HTERT RPE-1 (cell line): ENCODE data around the gene DNAJC13.

Source experiments
- in situ Hi-C: fragments of 300-500 bp; cut with MboI; formaldehyde crosslinking; loops from 4 replicates; pipeline ENCODE4 v1.14.3; 2020; ENCODE audit warnings: low sequenced_read_pairs

DNAJC13 gene

DNA sequence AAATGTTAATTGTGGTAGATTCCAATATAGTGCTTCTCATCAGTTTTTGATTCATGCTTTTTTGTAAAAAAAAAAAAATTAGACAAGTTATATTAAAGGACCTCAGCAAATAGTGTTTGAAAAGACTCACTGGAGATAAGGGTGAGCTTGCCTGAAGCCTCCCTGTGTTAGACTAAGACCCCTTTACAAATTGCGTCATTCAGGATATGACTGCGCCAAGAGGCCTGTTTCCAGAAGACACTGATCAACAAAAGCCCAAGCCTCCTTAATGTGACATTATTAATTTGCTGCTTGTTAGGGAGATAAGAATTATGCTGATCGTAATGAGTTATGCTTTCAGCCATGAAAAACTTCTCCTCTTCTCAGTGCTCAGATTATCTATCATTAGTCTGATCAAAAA is 13.0 kb upstream of the DNAJC13 start:
- in situ Hi-C loops: no loop called here

DNA sequence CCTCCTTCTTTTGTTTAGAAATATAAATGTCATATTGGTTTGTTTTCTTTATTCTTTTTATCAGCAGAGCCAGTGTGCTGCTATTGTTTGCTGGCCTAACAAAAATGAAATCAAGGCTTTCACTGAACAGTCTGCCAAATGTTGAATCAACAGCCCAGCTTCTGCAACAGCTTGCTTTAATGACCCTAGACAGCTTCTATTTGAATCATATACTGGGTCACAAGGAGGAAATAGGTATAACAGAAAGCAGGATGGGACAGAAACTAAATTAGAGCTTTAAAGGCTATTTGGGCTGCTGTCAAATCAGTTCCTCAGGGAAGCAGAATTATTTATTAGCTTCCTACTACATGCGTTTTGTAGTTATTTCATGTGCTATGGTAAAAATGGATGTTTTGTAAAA is 12.1 kb upstream of the DNAJC13 start:
- in situ Hi-C loops: no loop called here

DNA sequence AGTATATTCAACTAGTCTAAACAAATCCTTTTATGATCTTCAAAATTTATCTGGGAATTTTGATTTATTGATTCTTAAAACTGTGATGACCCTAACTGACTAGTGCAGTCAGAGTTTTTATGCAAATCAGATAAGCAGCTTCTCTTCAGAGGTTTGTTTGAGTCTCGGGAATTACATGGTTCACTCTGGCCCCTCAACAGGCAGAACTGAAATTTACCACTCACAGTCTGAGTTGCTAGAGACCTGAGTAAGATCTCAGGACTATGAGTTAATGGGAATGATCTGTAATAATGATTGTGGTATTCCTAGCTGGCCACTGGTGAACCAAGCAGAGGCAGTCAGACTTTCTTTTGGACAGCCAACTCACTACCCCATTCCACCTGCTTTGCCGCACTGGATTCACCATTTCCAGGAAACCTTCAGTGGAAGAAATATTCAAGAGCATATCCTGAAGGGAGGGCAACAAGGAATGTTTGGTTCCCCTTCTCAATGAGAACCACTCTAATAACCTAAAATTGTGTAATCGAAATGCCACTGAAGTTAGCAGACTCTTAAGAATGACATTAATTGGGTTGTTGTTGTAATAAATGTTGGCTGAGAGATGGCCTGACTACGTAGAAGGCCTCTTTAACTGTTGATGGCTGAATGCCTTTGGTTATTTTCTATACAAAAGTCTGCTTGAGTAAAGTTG is 11.5 kb upstream of the DNAJC13 start:
- in situ Hi-C loops: no loop called here

DNA sequence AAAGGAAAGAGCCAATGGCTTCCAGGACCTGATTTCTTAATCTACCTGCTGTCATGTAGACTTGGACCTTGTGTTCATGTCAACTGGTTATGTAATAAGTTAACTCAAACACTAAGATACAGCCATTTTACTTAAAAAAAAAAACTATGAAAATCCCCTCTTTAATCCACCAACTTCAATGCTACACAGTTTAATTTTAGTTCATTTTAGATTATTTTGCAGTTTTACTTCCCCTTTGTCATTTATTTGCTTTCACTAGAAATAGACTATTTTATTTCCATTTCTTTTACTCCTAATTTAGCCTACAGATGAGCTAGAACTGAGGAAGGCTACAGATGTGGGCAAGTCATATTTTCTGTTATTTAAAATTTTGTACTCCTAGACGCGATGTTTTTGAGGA is 10.7 kb upstream of the DNAJC13 start:
- in situ Hi-C loops: no loop called here

DNA sequence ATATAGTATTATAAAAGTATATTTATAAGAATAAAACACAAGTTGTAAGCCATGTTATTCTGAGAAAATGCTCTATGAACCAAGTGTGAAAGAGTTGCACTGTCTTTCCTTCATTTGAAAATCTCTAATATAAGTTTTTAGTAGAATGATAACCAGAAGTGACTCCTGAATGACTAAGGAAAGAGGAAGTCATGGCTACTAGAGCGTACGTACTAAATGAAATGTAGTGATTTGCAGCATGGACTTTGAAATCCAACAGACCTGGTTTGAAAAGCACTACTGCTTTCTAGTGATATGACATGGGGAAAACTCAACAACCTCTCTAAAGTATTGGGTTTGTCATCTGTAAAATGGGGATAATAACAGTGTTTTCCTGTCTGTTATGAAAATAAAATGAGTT is 10.3 kb upstream of the DNAJC13 start:
- in situ Hi-C loops: no loop called here

DNA sequence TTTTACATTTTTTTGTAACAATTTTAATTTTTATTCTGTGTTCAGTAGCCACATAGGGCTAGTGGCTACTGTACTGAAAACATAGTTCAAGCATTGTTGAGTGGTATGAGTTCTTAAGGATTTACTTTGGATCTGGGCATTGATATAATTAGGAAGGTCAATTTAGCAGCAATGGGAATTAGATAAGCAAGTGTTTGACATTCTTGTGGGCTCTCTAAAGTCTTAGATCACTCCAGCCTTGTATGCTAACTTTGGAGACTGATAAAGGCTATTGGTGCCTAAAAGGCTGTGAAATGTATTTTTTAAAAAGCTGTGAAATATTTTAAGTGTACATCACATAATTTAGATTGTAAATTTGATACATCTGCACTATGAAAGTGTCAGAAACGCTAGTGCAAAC is 2.5 kb upstream of the DNAJC13 start:
- in situ Hi-C loops: no loop called here

DNA sequence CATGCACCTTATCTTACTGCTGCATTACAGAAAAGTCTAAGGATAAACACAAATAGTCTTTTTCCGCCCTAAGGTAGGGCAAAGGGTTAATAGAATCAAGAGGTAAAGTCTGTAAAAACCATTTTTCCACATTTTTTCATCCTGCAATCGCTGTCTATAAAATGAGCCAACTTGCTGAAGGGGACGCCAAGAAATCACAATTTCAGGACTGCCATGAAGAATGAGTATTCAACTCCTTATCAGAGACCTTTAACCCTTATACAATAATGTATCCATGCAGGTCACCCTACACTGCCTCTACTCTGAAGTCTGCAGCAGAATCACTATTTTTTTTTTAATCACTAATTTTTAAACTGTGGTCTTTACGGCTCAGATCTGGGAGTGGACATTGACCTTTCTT is 1.1 kb upstream of the DNAJC13 start:
- in situ Hi-C loops: no loop called here

DNA sequence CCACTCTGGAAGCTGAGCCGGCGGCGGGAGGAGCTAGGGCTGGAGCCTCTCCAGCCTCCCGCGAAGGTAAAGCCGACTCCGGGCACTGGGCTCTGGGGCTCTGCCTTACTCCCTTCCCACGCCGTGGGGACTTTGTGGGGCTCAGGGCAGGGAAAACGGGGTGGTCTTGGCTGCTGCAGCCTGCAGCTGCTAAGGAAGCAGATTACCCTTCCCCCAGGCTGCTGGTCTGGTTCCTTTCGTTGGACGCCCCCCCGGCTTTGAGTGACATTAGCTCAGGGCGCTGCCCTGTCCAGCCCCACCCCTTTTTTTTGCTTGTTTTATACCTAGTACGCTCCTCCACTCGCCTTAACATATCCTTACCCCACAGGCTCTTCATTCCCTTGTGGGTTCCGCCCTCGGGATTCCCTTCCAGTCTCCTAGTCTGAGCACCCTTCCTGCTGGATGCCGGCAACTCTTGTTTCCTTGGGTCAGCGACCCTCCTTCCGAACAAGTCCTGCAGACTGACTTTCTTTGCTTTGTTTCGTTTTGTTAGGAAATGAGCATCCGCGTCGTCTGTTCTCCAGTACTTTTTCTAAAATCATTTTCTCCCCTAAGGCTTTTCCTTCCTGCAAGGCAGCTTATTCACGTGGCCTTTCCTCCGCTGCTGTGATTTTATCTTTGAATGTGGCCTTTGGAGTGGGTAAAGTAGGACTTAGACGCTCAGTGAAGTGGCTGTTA is 551 bp downstream of the DNAJC13 start:
- in situ Hi-C loops: no loop called here

DNA sequence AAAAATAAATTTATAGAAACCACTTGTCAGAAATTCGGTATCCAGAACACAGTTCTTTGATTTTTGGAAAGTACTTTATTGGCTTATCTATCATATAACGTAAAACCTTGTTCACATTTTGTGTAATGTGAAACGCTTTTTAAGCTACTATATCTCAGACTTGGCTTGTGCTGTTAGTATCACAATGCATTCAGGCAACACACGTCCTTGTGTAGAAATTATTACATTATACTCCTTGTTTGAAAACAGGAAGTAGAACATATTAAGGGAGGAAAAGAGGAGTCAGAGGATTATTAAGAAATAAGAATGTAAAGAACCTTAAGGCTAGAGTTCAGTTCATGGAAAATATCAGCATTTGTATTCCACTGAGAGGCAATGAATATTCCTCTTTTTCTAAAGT is 1.6 kb downstream of the DNAJC13 start:
- in situ Hi-C loops: no loop called here

DNA sequence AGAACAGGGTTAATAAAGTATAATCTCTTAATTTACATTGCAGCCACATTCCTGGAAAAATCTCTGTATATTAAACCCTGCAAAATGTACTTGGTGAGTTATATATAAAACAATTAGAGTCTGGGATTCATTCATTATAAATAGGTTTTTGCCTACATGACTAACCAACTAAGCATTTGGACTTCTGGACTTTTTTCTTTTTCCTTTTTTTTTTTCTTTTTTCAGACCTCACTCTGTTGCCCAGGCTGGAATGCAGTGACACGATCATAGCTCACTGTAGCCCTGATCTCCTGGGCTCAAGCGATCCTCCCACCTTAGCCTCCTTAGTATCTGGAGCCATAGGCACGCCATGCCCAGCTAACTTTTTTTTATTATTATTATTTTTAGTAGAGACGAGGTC is 4.5 kb downstream of the DNAJC13 start:
- in situ Hi-C loops: no loop called here

DNA sequence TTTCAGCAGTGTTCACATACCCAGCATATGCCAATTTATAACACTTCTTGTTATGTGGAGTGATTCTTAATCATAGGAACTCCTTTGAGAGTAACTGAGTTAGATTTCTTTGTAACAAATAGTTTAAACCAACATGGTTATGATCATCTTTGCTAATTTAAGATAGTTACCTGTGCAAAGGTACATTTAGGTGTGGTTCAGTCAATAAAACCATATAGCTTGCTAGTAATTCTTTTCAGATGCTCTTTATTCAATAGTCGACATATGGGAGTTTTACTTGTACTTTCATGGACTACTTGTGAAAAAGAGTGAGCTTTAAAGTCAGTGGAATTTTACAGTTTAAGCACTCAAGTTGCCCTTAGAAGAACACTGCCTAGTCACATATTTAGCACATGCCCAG is 5.2 kb downstream of the DNAJC13 start:
- in situ Hi-C loops: no loop called here

DNA sequence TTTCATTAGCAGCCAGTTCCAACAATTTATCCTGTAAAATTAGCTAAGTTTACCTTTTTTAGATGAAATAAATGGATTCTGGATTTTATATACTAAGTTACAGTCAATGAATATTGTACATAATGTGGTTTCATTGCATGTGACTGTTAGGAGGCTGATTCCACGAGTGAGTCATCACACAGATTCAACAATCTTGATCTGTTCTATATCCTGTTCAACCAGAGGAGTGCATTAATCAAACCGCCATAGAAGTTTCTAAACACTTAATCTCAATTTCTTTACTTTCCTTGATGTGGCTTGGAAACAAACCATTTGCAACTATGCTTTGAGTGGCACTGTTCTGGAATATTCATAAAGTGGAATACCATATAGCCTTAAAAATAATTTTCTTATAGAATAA is 15.3 kb downstream of the DNAJC13 start:
- in situ Hi-C loops: no loop called here

DNA sequence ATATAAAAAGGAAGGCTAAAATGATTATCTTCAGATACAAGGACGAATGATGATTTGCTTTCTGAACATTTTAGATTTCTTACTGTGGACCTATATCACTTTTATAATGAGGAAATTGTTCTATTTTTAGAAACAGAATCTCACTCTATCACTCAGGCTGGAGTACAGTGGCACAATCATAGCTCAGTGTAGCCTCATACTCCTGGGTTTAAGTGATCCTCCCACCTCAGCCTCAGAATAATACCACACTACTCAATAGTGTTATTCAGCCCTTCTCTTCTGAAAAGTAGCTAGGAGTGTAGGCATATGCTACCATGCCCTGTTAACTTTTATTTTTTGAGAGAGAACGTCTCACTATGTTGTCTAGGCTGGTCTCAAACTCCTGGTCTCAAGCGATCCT is 15.8 kb downstream of the DNAJC13 start:
- in situ Hi-C loops: no loop called here

DNA sequence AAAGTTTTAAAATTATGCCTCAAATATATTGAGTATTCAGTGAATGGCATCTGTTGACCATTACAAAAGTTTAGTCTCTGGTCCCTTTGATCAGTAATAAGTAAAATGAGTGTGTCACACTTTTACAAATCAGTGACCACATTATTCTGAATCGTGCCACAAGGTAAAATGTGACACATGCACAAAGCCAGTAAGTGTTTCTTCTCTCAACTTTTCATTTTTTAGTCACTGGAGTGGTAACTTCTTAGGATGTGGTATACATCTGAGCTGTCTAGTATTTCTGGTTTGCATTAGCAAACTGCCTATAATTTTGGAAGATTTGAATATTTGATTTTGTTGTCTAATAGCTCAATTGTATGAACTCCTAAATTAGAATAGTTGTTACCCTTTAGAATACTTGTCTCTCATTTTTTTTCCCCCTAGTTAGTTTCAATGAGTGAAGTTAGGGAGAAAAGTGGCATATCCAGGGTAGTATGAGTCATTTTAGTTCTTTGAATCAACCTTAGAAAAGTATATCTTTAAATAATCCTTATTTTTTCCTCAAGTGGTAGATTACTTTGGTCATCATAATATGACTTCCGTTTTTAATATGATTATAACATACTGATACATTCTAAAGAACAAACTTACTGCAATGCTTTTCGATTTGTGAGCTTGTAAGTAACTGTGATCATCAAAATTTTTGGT is 18.1 kb downstream of the DNAJC13 start:
- in situ Hi-C loops: no loop called here

DNA sequence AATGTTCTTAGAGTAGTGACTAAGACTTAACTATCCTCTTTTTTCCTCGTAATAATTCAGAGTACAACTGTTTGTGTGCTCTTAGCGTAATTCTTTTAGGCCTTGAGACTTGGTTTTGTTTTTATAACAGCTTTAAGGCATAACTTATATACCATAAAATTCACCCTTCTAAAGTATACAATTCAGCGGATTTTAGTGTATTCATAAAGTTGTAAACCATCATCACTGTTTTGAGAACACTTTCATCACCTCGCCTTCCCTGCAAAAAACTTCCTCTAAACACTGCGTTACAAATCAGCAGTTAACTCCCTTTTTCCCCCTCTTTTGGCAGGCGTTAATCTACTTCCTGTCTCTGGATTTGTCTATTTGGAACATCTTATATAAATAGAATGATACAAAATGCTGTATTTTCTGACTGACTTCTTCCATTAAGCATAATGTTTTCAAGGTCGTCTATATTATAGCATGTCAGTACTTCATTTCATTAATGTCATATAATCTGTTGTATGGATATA is 18.7 kb downstream of the DNAJC13 start:
- in situ Hi-C loops: no loop called here

DNA sequence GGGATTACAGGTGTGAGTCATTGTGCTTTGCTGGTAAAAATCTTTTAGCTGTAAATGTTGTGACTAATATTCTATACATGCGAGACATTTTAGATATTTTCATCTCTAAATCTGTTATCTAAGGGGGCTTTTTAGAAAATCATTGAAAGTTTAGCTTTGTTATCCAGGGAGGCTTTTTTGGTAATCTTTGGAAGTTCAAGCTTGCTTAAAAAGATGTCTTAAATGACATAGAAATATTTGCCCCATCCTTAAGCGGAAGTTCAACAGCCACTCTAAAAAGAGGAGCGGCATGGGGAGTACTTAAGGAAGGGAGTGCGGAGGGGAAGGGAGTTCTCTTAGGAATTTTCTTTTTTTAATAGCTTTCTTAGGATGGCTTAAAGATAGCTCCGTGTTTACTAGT is 26.1 kb downstream of the DNAJC13 start:
- in situ Hi-C loops: no loop called here

DNA sequence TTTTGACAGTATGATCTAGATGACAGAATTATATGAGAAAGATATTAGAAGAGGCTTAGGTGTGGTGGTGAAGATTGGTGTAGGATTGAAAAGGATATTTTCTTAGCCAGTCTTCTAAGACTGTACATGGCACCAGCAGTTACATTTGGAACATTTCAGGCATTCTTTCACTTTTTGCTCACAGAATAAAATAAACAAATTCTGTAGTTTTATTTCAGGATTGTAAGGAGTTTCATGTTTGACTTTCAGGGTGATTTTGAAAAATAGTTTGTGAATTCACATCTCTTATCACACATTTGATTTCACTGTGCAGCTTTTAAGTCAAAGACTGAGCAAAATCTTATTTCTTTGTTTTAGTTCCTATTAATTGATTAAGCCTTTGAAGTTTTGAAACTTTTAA is 27.1 kb downstream of the DNAJC13 start:
- in situ Hi-C loops: no loop called here

DNA sequence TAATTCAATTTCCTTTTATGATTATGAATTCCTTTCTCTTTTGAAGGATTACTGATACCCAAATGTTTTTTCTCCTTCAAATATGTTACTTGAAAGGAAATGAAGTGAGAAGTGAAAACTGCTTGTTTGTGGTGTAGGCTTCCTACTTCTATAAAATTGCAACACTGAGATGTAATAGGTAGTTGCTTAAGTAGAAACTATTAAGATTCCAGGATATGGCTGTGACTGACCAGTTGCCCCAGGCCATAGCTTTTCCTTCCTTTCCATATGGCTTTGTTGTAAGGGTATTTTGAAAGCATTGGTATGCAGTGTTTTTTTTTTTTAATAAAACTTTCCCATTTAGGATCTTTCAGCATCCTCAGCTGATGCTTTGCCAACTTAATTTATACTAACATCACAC is 28.5 kb downstream of the DNAJC13 start:
- in situ Hi-C loops: no loop called here

DNA sequence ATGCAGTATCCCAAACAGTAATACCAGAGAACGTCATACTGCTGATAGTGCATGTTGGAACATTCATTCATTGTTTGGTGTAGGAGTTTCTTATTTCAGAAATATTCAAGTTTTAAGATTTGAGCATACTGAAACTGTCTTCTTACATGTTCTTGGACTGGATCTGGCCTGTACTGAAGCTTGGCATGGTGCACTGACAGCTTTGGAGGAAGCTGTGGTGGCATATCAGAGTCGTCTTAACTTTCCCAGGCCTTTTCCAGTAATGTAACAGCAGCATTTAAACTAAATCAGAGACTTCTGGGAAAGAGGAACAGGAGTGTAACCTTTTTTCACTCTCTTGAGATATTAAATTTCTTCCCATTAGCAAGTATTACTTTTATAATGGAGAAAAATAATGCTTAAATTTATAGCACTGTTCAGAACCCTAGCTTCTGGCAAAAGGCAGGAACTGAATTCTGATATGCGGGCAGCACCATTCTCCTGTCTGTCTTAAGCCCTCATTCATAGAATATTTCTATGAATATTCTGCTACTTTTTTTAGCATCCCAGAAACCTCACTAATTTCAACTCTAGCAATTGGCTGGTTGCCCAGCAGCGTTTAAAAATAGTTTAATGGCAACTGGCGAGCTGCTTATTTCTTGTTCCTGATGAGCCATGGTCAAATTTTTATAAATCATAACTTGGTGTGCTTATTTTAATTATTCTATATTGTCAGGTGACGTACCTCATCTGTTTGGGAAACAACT is 31.1 kb downstream of the DNAJC13 start:
- in situ Hi-C loops: no loop called here

DNA sequence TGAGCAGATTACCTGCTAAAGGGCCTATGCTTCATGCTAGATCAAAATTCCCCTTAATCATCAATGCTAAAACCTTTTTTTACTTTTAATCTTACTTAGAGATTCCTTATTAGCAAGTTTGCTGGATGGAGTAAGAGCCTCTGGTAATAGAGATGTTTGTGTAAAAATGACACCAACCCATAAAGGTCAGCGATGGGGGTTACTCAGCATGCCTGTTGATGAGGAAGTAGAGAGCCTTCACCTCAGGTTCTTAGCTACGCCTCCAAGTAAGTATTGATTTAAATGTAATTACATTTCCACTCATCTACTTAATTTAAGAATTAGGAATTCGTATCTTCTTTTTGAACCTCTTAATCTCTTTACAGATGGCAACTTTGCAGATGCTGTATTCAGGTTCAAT is 38.8 kb downstream of the DNAJC13 start:
- in situ Hi-C loops: no loop called here

DNA sequence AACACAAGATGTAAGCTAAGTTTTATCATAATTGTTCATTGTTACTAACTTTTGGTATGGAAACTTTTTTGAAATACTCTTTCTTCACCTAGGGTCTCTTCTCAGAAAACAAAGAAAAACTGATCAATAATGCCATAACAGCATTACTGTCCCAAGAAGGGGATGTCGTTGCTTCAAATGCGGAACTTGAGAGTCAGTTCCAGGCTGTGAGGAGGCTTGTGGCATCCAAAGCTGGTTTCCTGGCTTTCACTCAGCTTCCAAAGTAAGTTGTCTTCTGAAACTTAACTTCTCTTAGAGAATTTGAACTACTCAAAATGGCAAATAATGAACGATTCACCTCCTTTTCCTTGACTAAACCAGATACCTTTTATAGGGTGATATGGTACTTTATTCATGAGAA is 39.3 kb downstream of the DNAJC13 start:
- in situ Hi-C loops: no loop called here
